ENCODE results near the gene TMC7. TPM values are rescaled to one million over a fixed set of nuclear protein-coding genes. Genes with fewer than 3 reads are reported as not detected.

Gene TMC7
- total and polyA plus RNA-seq, 2 of the 13 experiments (the other 11 are each of a cell fraction or from before 2014, with no cell fraction given): 1.2 to 5.1 TPM

DNA sequence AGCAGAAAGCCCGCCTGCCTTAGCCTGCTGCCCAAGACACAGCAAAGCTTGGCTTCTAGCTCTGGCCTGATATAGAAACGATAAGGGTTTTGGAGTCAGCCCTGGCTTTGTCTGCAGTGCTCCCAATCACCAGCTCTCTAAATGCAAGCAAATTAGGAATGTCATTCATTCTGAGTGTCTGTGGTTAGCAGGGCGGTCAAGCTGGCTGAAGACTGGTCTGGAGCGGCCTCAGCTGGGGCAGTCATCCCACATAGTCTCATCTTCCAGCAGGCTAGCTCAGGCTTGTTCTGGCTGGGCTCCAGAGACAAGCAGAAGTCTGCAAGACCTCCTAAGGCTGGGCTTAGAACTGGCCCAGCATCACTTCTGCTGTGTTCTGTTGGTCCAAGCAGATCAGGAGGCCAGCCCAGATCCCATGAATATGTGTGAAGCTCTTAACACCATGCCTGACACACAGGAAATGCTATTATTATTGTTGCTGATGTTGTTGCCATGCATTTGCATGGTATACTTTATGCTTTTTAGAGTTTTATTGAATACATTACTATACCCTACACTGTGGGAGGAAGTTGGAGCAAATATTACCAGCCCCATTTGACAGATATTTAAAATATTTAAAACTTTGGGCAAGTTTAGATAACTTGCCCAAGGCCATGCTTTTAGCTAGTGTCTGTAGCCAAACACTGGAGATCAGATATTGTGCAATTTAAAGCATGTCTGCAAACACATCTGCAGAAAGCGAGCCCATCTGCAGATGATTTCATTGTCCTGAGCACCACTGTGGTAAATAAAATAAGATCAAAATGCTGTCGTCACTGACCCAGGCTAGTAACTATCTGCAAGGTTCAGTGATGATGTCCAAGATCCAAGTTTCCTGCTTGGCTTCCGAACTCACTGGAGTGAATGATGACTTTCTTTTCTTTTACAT lies 24.8 kb downstream of the TMC7 start (continued):
- TF ChIP-seq, protein P1, sequence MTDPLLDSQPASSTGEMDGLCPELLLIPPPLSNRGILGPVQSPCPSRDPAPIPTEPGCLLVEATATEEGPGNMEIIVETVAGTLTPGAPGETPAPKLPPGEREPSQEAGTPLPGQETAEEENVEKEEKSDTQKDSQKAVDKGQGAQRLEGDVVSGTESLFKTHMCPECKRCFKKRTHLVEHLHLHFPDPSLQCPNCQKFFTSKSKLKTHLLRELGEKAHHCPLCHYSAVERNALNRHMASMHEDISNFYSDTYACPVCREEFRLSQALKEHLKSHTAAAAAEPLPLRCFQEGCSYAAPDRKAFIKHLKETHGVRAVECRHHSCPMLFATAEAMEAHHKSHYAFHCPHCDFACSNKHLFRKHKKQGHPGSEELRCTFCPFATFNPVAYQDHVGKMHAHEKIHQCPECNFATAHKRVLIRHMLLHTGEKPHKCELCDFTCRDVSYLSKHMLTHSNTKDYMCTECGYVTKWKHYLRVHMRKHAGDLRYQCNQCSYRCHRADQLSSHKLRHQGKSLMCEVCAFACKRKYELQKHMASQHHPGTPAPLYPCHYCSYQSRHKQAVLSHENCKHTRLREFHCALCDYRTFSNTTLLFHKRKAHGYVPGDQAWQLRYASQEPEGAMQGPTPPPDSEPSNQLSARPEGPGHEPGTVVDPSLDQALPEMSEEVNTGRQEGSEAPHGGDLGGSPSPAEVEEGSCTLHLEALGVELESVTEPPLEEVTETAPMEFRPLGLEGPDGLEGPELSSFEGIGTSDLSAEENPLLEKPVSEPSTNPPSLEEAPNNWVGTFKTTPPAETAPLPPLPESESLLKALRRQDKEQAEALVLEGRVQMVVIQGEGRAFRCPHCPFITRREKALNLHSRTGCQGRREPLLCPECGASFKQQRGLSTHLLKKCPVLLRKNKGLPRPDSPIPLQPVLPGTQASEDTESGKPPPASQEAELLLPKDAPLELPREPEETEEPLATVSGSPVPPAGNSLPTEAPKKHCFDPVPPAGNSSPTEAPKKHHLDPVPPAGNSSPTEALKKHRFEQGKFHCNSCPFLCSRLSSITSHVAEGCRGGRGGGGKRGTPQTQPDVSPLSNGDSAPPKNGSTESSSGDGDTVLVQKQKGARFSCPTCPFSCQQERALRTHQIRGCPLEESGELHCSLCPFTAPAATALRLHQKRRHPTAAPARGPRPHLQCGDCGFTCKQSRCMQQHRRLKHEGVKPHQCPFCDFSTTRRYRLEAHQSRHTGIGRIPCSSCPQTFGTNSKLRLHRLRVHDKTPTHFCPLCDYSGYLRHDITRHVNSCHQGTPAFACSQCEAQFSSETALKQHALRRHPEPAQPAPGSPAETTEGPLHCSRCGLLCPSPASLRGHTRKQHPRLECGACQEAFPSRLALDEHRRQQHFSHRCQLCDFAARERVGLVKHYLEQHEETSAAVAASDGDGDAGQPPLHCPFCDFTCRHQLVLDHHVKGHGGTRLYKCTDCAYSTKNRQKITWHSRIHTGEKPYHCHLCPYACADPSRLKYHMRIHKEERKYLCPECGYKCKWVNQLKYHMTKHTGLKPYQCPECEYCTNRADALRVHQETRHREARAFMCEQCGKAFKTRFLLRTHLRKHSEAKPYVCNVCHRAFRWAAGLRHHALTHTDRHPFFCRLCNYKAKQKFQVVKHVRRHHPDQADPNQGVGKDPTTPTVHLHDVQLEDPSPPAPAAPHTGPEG (CRISPR knock-in tag; IDR thresholded peaks at IDR 0.05): no peak
- TF ChIP-seq SMAD1 (CRISPR knock-in tag; IDR thresholded peaks at IDR 0.05; ENCODE audit: borderline replicate concordance, low read depth): peak; percentile 42; the same call in 1 of the 2 replicates
- peak; percentile 91 for TF ChIP-seq CEBPG (CRISPR knock-in tag; IDR thresholded peaks at IDR 0.05)
- TF ChIP-seq STAG1 (CRISPR knock-in tag; IDR thresholded peaks at IDR 0.05): peak; percentile 38; the same call in 1 of the 2 replicates
- 0 out of 2 replicates have a peak, but pooled peaks have one; percentile 22 for TF ChIP-seq MEIS2 (CRISPR knock-in tag; IDR thresholded peaks at IDR 0.05)
- TF ChIP-seq SOX13 (IDR thresholded peaks at IDR 0.05): no peak
- TF ChIP-seq SOX13 (CRISPR knock-in tag; conservative IDR thresholded peaks at IDR 0.05 in 1 of 2, IDR thresholded peaks at IDR 0.05 in 1 of 2): peak in 1 of 2 experiments; percentile 80; a peak in 1 of 4 replicates
- TF ChIP-seq ZNF282 (IDR thresholded peaks at IDR 0.05; ENCODE audit: partially characterized antibody): no peak
- TF ChIP-seq, protein P2, sequence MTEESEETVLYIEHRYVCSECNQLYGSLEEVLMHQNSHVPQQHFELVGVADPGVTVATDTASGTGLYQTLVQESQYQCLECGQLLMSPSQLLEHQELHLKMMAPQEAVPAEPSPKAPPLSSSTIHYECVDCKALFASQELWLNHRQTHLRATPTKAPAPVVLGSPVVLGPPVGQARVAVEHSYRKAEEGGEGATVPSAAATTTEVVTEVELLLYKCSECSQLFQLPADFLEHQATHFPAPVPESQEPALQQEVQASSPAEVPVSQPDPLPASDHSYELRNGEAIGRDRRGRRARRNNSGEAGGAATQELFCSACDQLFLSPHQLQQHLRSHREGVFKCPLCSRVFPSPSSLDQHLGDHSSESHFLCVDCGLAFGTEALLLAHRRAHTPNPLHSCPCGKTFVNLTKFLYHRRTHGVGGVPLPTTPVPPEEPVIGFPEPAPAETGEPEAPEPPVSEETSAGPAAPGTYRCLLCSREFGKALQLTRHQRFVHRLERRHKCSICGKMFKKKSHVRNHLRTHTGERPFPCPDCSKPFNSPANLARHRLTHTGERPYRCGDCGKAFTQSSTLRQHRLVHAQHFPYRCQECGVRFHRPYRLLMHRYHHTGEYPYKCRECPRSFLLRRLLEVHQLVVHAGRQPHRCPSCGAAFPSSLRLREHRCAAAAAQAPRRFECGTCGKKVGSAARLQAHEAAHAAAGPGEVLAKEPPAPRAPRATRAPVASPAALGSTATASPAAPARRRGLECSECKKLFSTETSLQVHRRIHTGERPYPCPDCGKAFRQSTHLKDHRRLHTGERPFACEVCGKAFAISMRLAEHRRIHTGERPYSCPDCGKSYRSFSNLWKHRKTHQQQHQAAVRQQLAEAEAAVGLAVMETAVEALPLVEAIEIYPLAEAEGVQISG (CRISPR knock-in tag; IDR thresholded peaks at IDR 0.05): peak; percentile 7; the same call in 1 of the 2 replicates
- no peak for TF ChIP-seq KDM5B (CRISPR knock-in tag; IDR thresholded peaks at IDR 0.05; ENCODE audit: borderline replicate concordance)
- peak; percentile 40 for TF ChIP-seq TEAD3 (CRISPR knock-in tag; optimal IDR thresholded peaks at IDR 0.05; ENCODE audit: borderline replicate concordance)
- TF ChIP-seq HOXA5 (CRISPR knock-in tag; IDR thresholded peaks at IDR 0.05): 0 out of 2 replicates have a peak, but pooled peaks have one; percentile 14
- peak; percentile 40; the same call in 1 of the 2 replicates for TF ChIP-seq NCOA2 (CRISPR knock-in tag; IDR thresholded peaks at IDR 0.05)
- 0 out of 2 replicates have a peak, but pooled peaks have one; percentile 55 for TF ChIP-seq GATAD2A (CRISPR knock-in tag; IDR thresholded peaks at IDR 0.05)
- peak; percentile 25; the same call in 1 of the 2 replicates for TF ChIP-seq KMT2B (CRISPR knock-in tag; IDR thresholded peaks at IDR 0.05)
- TF ChIP-seq GATAD1 (CRISPR knock-in tag; IDR thresholded peaks at IDR 0.05): peak; percentile 23; the same call in 1 of the 2 replicates
- TF ChIP-seq SP5 (CRISPR knock-in tag; IDR thresholded peaks at IDR 0.05; ENCODE audit: borderline replicate concordance, low read depth): no peak
- no peak for TF ChIP-seq ZNF83 (CRISPR knock-in tag; IDR thresholded peaks at IDR 0.05; ENCODE audit: borderline replicate concordance)
- peak; percentile 29; the same call in 1 of the 2 replicates for TF ChIP-seq ZGPAT (CRISPR knock-in tag; IDR thresholded peaks at IDR 0.05)
